Forelimb muscle (tissue), 1 donor: Measurements from ENCODE around the gene SLIT1. TPM values are rescaled to one million over a fixed set of nuclear protein-coding genes. Genes with fewer than 3 reads are reported as not detected.
"Not testable (repeated sequence)": the region's sequence is repeated elsewhere in the genome, so short reads cannot be mapped to it uniquely, and the experiment has no call there.

Source experiments
- DNase-seq: peaks from one replicate; pipeline ENCODE4 v3.0.0-alpha.2; 2013; ENCODE audit warnings: low read depth
- polyA plus RNA-seq: library from polyadenylated mRNA; unstranded; fragments of 120-200 nt; gene quantifications from one replicate; pipeline ENCODE4 v1.2.1, GENCODE V29; 2013; ENCODE audit not compliant: insufficient read length

The SLIT1 gene
- polyA plus RNA-seq, 1 donor: 0.70 TPM

GRCh38 chr10:97046456-97047082 lies 139.2 kb downstream of the SLIT1 start:
- no peak for DNase-seq

GRCh38 chr10:97043563-97043855 lies 142.2 kb downstream of the SLIT1 start:
- no peak for DNase-seq

- no peak for DNase-seq
Observed at GRCh38 chr10:97042716-97043562, 142.8 kb downstream of the SLIT1 start.

- DNase-seq: no peak
Observed at GRCh38 chr10:97042081-97042480, 143.7 kb downstream of the SLIT1 start.

GRCh38 chr10:97040706-97041105 lies 145.1 kb downstream of the SLIT1 start:
- no peak for DNase-seq

- no peak for DNase-seq
Observed at GRCh38 chr10:97040248-97040584, 145.5 kb downstream of the SLIT1 start.

GRCh38 chr10:97039538-97040247 lies 146.1 kb downstream of the SLIT1 start:
- no peak for DNase-seq

GRCh38 chr10:97038688-97039087 lies 147.1 kb downstream of the SLIT1 start:
- no peak for DNase-seq

- no peak for DNase-seq
Observed at GRCh38 chr10:97037365-97038361, 148.1 kb downstream of the SLIT1 start.

GRCh38 chr10:97034958-97035769 lies 150.6 kb downstream of the SLIT1 start:
- no peak for DNase-seq

- no peak for DNase-seq
Observed at GRCh38 chr10:97034301-97034700, 151.5 kb downstream of the SLIT1 start.

- not testable (repeated sequence) for DNase-seq
Observed at GRCh38 chr10:97033841-97034240, 151.9 kb downstream of the SLIT1 start.

- DNase-seq: no peak
Observed at GRCh38 chr10:97032624-97033023, 153.1 kb downstream of the SLIT1 start.

GRCh38 chr10:97031459-97031858 lies 154.3 kb downstream of the SLIT1 start:
- no peak for DNase-seq

GRCh38 chr10:97030894-97031293 lies 154.9 kb downstream of the SLIT1 start:
- DNase-seq: no peak

- DNase-seq: no peak
Observed at GRCh38 chr10:97029271-97029670, 156.5 kb downstream of the SLIT1 start.

GRCh38 chr10:97028832-97029178 lies 157.0 kb downstream of the SLIT1 start:
- DNase-seq: no peak

GRCh38 chr10:97028126-97028831 lies 157.5 kb downstream of the SLIT1 start:
- no peak for DNase-seq

- no peak for DNase-seq
Observed at GRCh38 chr10:97025613-97026242, 160.0 kb downstream of the SLIT1 start.
